GM23338 (cell line): ENCODE measurements around the gene APLN.

Source experiments
- CREB1 ChIP-seq: fragments of 250-450 bp; sonication (Bioruptor Pico); IDR thresholded peaks from 2 replicates; pipeline ENCODE4 v1.5.0; 2020; ENCODE audit warnings: low read depth, mild to moderate bottlenecking, moderate library complexity
- CTCF ChIP-seq, 2 experiments: fragments of 200-600 bp in 1 of 2; sonication (generic) in 1 of 2; conservative IDR thresholded peaks; 2 replicates each; pipeline versions ENCODE4 v1.5.1 to v1.6.1; 2016 to 2017; ENCODE audit warnings: antibody characterized with exemption in 2 of 2, low read depth in 2 of 2, mild to moderate bottlenecking in 2 of 2, moderate library complexity in 1 of 2
- ETS1 ChIP-seq: IDR thresholded peaks from 2 replicates; pipeline ENCODE4 v1.6.1; 2016; ENCODE audit warnings: antibody characterized with exemption
- EZH2 ChIP-seq: fragments of 200-600 bp; sonication (generic); IDR thresholded peaks from one replicate; pipeline ENCODE4 v1.8.0; 2017; ENCODE audit warnings: antibody characterized with exemption, mild to moderate bottlenecking, low read depth; ENCODE audit not compliant: unreplicated experiment
- EZH2phosphoT487 ChIP-seq: fragments of 200-600 bp; sonication (generic); IDR thresholded peaks from one replicate; pipeline ENCODE4 v1.8.1; 2018; ENCODE audit warnings: antibody characterized with exemption; ENCODE audit not compliant: unreplicated experiment
- JUNB ChIP-seq: IDR thresholded peaks from one replicate; pipeline ENCODE4 v1.6.1; 2016; ENCODE audit warnings: antibody characterized with exemption; ENCODE audit not compliant: unreplicated experiment
- NANOG ChIP-seq: IDR thresholded peaks from 2 replicates; pipeline ENCODE4 v1.6.1; 2016; ENCODE audit warnings: antibody characterized with exemption, borderline replicate concordance
- POLR2AphosphoS5 ChIP-seq: IDR thresholded peaks from 2 replicates; pipeline ENCODE4 v1.6.1; 2016; ENCODE audit warnings: antibody characterized with exemption, low read depth
- REST ChIP-seq: IDR thresholded peaks from one replicate; pipeline ENCODE4 v1.6.1; 2018; ENCODE audit warnings: antibody characterized with exemption; ENCODE audit not compliant: unreplicated experiment
- STAT1 ChIP-seq: IDR thresholded peaks from one replicate; pipeline ENCODE4 v1.6.1; 2016; ENCODE audit warnings: antibody characterized with exemption; ENCODE audit not compliant: unreplicated experiment
- ZNF114 ChIP-seq: fragments of 250-450 bp; sonication (Bioruptor Pico); IDR thresholded peaks from 2 replicates; pipeline ENCODE4 v1.5.0; 2020; ENCODE audit warnings: mild to moderate bottlenecking, moderate library complexity
- ZNF331 ChIP-seq: fragments of 250-450 bp; sonication (Bioruptor Pico); IDR thresholded peaks from 2 replicates; pipeline ENCODE4 v1.5.0; 2020; ENCODE audit warnings: low read depth, mild to moderate bottlenecking, moderate library complexity
- ZNF462 ChIP-seq: fragments of 250-450 bp; sonication (Bioruptor Pico); IDR thresholded peaks from 2 replicates; pipeline ENCODE4 v1.5.0; 2020; ENCODE audit warnings: mild to moderate bottlenecking, moderate library complexity

GRCh38 chrX:129647418-129648410 is 7.0 kb downstream of the APLN start:
- TF ChIP-seq JUNB (no peak), CTCF (conservative IDR thresholded peaks at IDR 0.05; ENCODE audit: low read depth in 2 of 2) (no peak), STAT1 (no peak), EZH2 (no peak), POLR2AphosphoS5 (no peak), EZH2phosphoT487 (no peak), CREB1 (CRISPR knock-in tag) (no peak), REST (no peak), NANOG (no peak), ETS1 (no peak), ZNF331 (CRISPR knock-in tag) (no peak), ZNF114 (CRISPR knock-in tag) (no peak), ZNF462 (CRISPR knock-in tag) (no peak)
